Upper lobe of left lung (tissue), 4 donors: ENCODE measurements around the gene C2CD2L.

Source experiments
- EP300 ChIP-seq, 4 donors: sonication (generic); formaldehyde crosslinking; IDR thresholded peaks; one replicate each; pipeline ENCODE4 v1.5.1; 2017; ENCODE audit warnings: antibody characterized with exemption in 4 of 4, control low read depth in 2 of 4
- POLR2A ChIP-seq, 4 donors: fragments of 450-650 bp; IDR thresholded peaks; one replicate each; pipeline ENCODE4 v1.5.1; 2016 to 2017; ENCODE audit warnings: antibody characterized with exemption in 4 of 4, mild to moderate bottlenecking in 2 of 4
- POLR2AphosphoS5 ChIP-seq, 2 donors: sonication (generic); formaldehyde crosslinking; IDR thresholded peaks; one replicate each; pipeline ENCODE4 v1.5.1; 2017; ENCODE audit warnings: antibody characterized with exemption in 2 of 2
- TF ChIP-seq, protein P1 (sequence below), 6 experiments: fragments of 450-650 bp in 4 of 6; fragments of 200-600 bp in 2 of 6; sonication (generic) in 2 of 6; IDR thresholded peaks; one replicate each; pipeline ENCODE4 v1.5.1; 2016 to 2019; ENCODE audit warnings: antibody characterized with exemption in 6 of 6

DNA sequence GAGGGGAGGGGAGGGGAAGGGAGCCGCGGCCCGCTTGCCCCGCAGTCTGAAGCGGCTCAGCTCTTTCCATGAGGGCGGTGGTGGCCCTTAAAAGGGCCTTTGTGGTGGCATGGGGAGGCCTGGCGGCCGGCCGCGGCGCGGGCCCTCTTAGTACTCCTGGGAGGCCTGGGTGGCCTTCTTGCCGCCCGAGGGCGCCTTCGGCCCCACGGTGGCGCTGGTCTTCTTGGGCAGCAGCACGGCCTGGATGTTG, 12.4 kb upstream of the C2CD2L start:
- TF ChIP-seq POLR2AphosphoS5 (IDR thresholded peaks at IDR 0.05), result no peak
- TF ChIP-seq, protein P1, sequence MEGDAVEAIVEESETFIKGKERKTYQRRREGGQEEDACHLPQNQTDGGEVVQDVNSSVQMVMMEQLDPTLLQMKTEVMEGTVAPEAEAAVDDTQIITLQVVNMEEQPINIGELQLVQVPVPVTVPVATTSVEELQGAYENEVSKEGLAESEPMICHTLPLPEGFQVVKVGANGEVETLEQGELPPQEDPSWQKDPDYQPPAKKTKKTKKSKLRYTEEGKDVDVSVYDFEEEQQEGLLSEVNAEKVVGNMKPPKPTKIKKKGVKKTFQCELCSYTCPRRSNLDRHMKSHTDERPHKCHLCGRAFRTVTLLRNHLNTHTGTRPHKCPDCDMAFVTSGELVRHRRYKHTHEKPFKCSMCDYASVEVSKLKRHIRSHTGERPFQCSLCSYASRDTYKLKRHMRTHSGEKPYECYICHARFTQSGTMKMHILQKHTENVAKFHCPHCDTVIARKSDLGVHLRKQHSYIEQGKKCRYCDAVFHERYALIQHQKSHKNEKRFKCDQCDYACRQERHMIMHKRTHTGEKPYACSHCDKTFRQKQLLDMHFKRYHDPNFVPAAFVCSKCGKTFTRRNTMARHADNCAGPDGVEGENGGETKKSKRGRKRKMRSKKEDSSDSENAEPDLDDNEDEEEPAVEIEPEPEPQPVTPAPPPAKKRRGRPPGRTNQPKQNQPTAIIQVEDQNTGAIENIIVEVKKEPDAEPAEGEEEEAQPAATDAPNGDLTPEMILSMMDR (IDR thresholded peaks at IDR 0.05), result peak in 5 of 6 experiments; percentile 63 to 88 (median 84)
- no peak for TF ChIP-seq POLR2A (IDR thresholded peaks at IDR 0.05)
- TF ChIP-seq EP300 (IDR thresholded peaks at IDR 0.05), result no peak
